HCT116 (cell line): ENCODE data around the gene TBX2. TPM values are rescaled to one million over a fixed set of nuclear protein-coding genes. Genes with fewer than 3 reads are reported as not detected.

Experiments used
- ATAC-seq: fragments of 200-7000 bp; cut with Tn5 transposase; 2 replicates; pipeline ENCODE4 v1.9.1; 2020; ENCODE audit warnings: mild to moderate bottlenecking, moderate library complexity
- BruUV-seq: library from RNA; stranded (reverse); fragments of 400-500 nt; replicated peaks from 2 replicates; lab custom pipeline; 2021; lab: Mats Ljungman, UMichigan
- CTCF ChIA-PET: fragments of 300-600 bp; sonication (Branson Sonifier 250); formaldehyde crosslinking; loops from one replicate; lab custom pipeline; 2021; ENCODE audit warnings: antibody characterized with exemption; lab: Charles Lee
- POLR2A ChIA-PET: fragments of 300-600, 350-600 bp; sonication (Branson Sonifier 250); formaldehyde crosslinking; loops from one replicate; lab custom pipeline; 2021; ENCODE audit warnings: antibody characterized with exemption; lab: Charles Lee
- RAD21 ChIA-PET, 2 experiments: fragments of 300-600 bp; sonication (Branson Sonifier 250); formaldehyde crosslinking; loops; one replicate each; lab custom pipeline; 2023; ENCODE audit warnings: low total read pairs in 2 of 2; ENCODE audit not compliant: uncharacterized antibody in 2 of 2, unreplicated experiment in 2 of 2, low non-redundant PET in 1 of 2; lab: Charles Lee
- DNase-seq: peaks from one replicate; pipeline ENCODE4 v3.0.0-alpha.2; 2010; ENCODE audit warnings: low read depth, low spot score
- H2AFZ ChIP-seq: fragments of 200-600 bp; shearing (Covaris generic), sonication (generic); 2 replicates; pipeline ENCODE4 v1.6.1; 2017; ENCODE audit warnings: low read depth, mixed run types, mixed read lengths, antibody characterized with exemption, low read length; ENCODE audit not compliant: poor library complexity, severe bottlenecking
- H3K27ac ChIP-seq: 2 replicates; pipeline ENCODE4 v1.5.1; 2012; ENCODE audit warnings: low read depth, low read length
- H3K27me3 ChIP-seq: fragments of 200-600 bp; sonication (generic); 2 replicates; pipeline ENCODE4 v1.6.1; 2016; ENCODE audit warnings: mixed run types, low read length, mixed read lengths; ENCODE audit not compliant: insufficient read depth
- H3K36me3 ChIP-seq, 2 experiments: fragments of 200-500 bp in 1 of 2; fragments of 200-600 bp in 1 of 2; sonication (Bioruptor generic) in 1 of 2; sonication (generic) in 1 of 2; 2 replicates each; pipeline versions ENCODE4 v1.5.1 to v1.6.1; 2014 to 2016; ENCODE audit warnings: low read length in 2 of 2, inconsistent platforms in 1 of 2, mixed read lengths in 1 of 2, mixed run types in 1 of 2; ENCODE audit not compliant: insufficient read depth in 2 of 2, control insufficient read depth in 1 of 2
- H3K4me1 ChIP-seq, 2 experiments: fragments of 200-600 bp in 1 of 2; sonication (generic) in 1 of 2; 2 replicates each; pipeline versions ENCODE4 v1.5.1 to v1.6.1; 2012 to 2017; ENCODE audit warnings: low read length in 2 of 2, inconsistent platforms in 1 of 2, mild to moderate bottlenecking in 1 of 2, mixed read lengths in 1 of 2, mixed run types in 1 of 2, moderate library complexity in 1 of 2; ENCODE audit not compliant: insufficient read depth in 2 of 2, control insufficient read depth in 1 of 2
- H3K4me2 ChIP-seq: fragments of 200-600 bp; sonication (generic); 2 replicates; pipeline ENCODE4 v1.6.1; 2017; ENCODE audit warnings: mixed run types, low read length, mixed read lengths
- H3K4me3 ChIP-seq, 2 experiments: fragments of 200-600 bp in 1 of 2; sonication (generic) in 1 of 2; replicated peaks in 1 of 2; 2 replicates each; pipeline ENCODE4 v1.5.1; 2011 to 2016; ENCODE audit warnings: low read length in 2 of 2, control low read depth in 1 of 2, low read depth in 1 of 2, mild to moderate bottlenecking in 1 of 2, mixed read lengths in 1 of 2, mixed run types in 1 of 2
- H3K79me2 ChIP-seq: fragments of 200-600 bp; sonication (generic); 2 replicates; pipeline ENCODE4 v1.6.1; 2017; ENCODE audit warnings: mild to moderate bottlenecking, mixed run types, low read length, moderate library complexity, mixed read lengths; ENCODE audit not compliant: insufficient read depth
- H3K9ac ChIP-seq: fragments of 200-600 bp; sonication (generic); 2 replicates; pipeline ENCODE4 v1.6.1; 2016; ENCODE audit warnings: low read length, mixed read lengths
- H3K9me2 ChIP-seq: fragments of 200-600 bp; sonication (generic), shearing (Covaris generic); 2 replicates; pipeline ENCODE4 v1.6.1; 2017; ENCODE audit warnings: mixed run types, mild to moderate bottlenecking, moderate library complexity; ENCODE audit not compliant: insufficient read depth
- H3K9me3 ChIP-seq, 2 experiments: fragments of 200-500 bp in 1 of 2; fragments of 200-600 bp in 1 of 2; sonication (Bioruptor generic) in 1 of 2; sonication (generic) in 1 of 2; 2 replicates each; pipeline ENCODE4 v1.6.1; 2014 to 2017; ENCODE audit warnings: low read length in 2 of 2, mixed read lengths in 2 of 2, inconsistent platforms in 1 of 2, low read depth in 1 of 2, mild to moderate bottlenecking in 1 of 2, mixed run types in 1 of 2, moderate library complexity in 1 of 2; ENCODE audit not compliant: control insufficient read depth in 1 of 2, insufficient read depth in 1 of 2
- H4K20me1 ChIP-seq: fragments of 200-600 bp; sonication (generic), shearing (Covaris generic); 2 replicates; pipeline ENCODE4 v1.6.1; 2017; ENCODE audit warnings: mixed run types, mild to moderate bottlenecking, moderate library complexity; ENCODE audit not compliant: insufficient read depth
- CBX3 ChIP-seq: IDR thresholded peaks from 2 replicates; pipeline ENCODE4 v1.6.1; 2012; ENCODE audit warnings: low read depth
- CEBPB ChIP-seq: IDR thresholded peaks from 2 replicates; pipeline ENCODE4 v1.6.1; 2012; ENCODE audit warnings: low read depth
- CTCF ChIP-seq, 3 experiments: fragments of 200-600 bp in 1 of 3; sonication (generic) in 1 of 3; IDR thresholded peaks in 2 of 3; conservative IDR thresholded peaks in 1 of 3; 2 replicates each; pipeline ENCODE4 v1.5.1; 2012 to 2017; ENCODE audit warnings: low read depth in 2 of 3, low read length in 2 of 3, antibody characterized with exemption in 1 of 3, borderline replicate concordance in 1 of 3, control low read depth in 1 of 3, mild to moderate bottlenecking in 1 of 3, mixed read lengths in 1 of 3, mixed run types in 1 of 3, moderate library complexity in 1 of 3; ENCODE audit not compliant: insufficient read depth in 1 of 3
- EGR1 ChIP-seq: IDR thresholded peaks from 2 replicates; pipeline ENCODE4 v1.6.1; 2012; ENCODE audit warnings: low read depth
- ELF1 ChIP-seq: IDR thresholded peaks from 2 replicates; pipeline ENCODE4 v1.6.1; 2012; ENCODE audit warnings: low read depth, borderline replicate concordance
- EZH2 ChIP-seq: fragments of 200-600 bp; sonication (generic); IDR thresholded peaks from 2 replicates; pipeline ENCODE4 v1.6.1; 2017; ENCODE audit warnings: antibody characterized with exemption, mixed run types
- EZH2phosphoT487 ChIP-seq: fragments of 200-600 bp; IDR thresholded peaks from 2 replicates; pipeline ENCODE4 v1.6.1; 2018; ENCODE audit warnings: antibody characterized with exemption, borderline replicate concordance
- FOSL1 ChIP-seq: IDR thresholded peaks from 2 replicates; pipeline ENCODE4 v1.6.1; 2012; ENCODE audit warnings: low read depth
- JUND ChIP-seq: IDR thresholded peaks from 2 replicates; pipeline ENCODE4 v1.6.1; 2012
- MAX ChIP-seq: IDR thresholded peaks from 2 replicates; pipeline ENCODE4 v1.6.1; 2012
- POLR2A ChIP-seq: IDR thresholded peaks from 2 replicates; pipeline ENCODE4 v1.7.0; 2011; ENCODE audit warnings: borderline replicate concordance; ENCODE audit not compliant: insufficient read depth, insufficient read length; ENCODE audit errors: extremely low read depth
- POLR2AphosphoS5 ChIP-seq: IDR thresholded peaks from 2 replicates; pipeline ENCODE4 v1.6.1; 2011; ENCODE audit warnings: mild to moderate bottlenecking, low read depth, low read length, moderate library complexity
- RAD21 ChIP-seq: IDR thresholded peaks from 2 replicates; pipeline ENCODE4 v1.6.1; 2012; ENCODE audit warnings: low read depth, mild to moderate bottlenecking
- REST ChIP-seq: IDR thresholded peaks from 2 replicates; pipeline ENCODE4 v1.6.1; 2012; ENCODE audit warnings: low read depth
- SIN3A ChIP-seq: IDR thresholded peaks from 2 replicates; pipeline ENCODE4 v1.6.1; 2012; ENCODE audit warnings: low read depth
- SP1 ChIP-seq: IDR thresholded peaks from 2 replicates; pipeline ENCODE4 v1.6.1; 2012; ENCODE audit warnings: low read depth
- TCF7L2 ChIP-seq: IDR thresholded peaks from 2 replicates; pipeline ENCODE4 v1.7.0; 2011; ENCODE audit warnings: borderline replicate concordance, inconsistent platforms; ENCODE audit not compliant: insufficient read depth, insufficient read length; ENCODE audit errors: extremely low read depth
- YY1 ChIP-seq: IDR thresholded peaks from 2 replicates; pipeline ENCODE4 v1.6.1; 2011; ENCODE audit warnings: low read length, low read depth, moderate library complexity, mild to moderate bottlenecking; ENCODE audit not compliant: insufficient replicate concordance; ENCODE audit errors: extremely low read depth
- ZBTB33 ChIP-seq: IDR thresholded peaks from 2 replicates; pipeline ENCODE4 v1.6.1; 2011; ENCODE audit warnings: mild to moderate bottlenecking, low read length, moderate library complexity; ENCODE audit not compliant: insufficient replicate concordance; ENCODE audit errors: extremely low read depth
- ZNF274 ChIP-seq: fragments of 200-500 bp; sonication (Bioruptor generic); IDR thresholded peaks from 2 replicates; pipeline ENCODE4 v1.6.1; 2014; ENCODE audit warnings: mild to moderate bottlenecking, low read depth, low read length, inconsistent platforms
- intact Hi-C: fragments of 100-400 bp; cut with micrococcal nuclease; formaldehyde crosslinking; loops from 2 replicates; pipeline ENCODE4 v1.10.0; 2022
- total RNA-seq: library from RNA; stranded (reverse); gene quantifications from one replicate; pipeline ENCODE4 v1.2.1, GENCODE V29; 2021; ENCODE audit not compliant: unreplicated experiment

Gene TBX2
- total RNA-seq, 1 experiment from 2014 or later: 0.71 TPM

GRCh38 chr17:61352781-61353491 lies 46.7 kb upstream of the TBX2 start:
- Histone ChIP-seq H4K20me1 (no peaks in the 10 kb centered on the region), H3K9me3 (no peaks in the 10 kb centered on the region), H3K4me2 (no peak overlapping the region), H3K27ac (no peak overlapping the region), H3K9ac (no peak overlapping the region), H3K79me2 (no peaks in the 10 kb centered on the region), H2AFZ (no peak overlapping the region), H3K9me2 (no peaks in the 10 kb centered on the region), H3K4me1 (peaks cover 6 to 9% of the 10 kb centered on the region in 2 experiments), H3K27me3 (no peaks in the 10 kb centered on the region), H3K36me3 (no peaks in the 10 kb centered on the region), H3K4me3 (no peak overlapping the region)
- ChIA-PET POLR2A (no interaction called here), RAD21 (no interaction called here), CTCF (no interaction called here)
- BruUV-seq: no TSS peak
- no peak for TF ChIP-seq JUND
- no peak for TF ChIP-seq CBX3
- no peak for TF ChIP-seq EZH2phosphoT487
- TF ChIP-seq RAD21: no peak
- TF ChIP-seq YY1: no peak
- no peak for TF ChIP-seq POLR2A
- TF ChIP-seq ZNF274: no peak
- no peak for TF ChIP-seq EZH2
- TF ChIP-seq FOSL1: no peak
- TF ChIP-seq CTCF (IDR thresholded peaks at IDR 0.05 in 2 of 3, conservative IDR thresholded peaks at IDR 0.05 in 1 of 3; ENCODE audit: borderline replicate concordance in 1 of 3, insufficient read depth in 1 of 3, low read depth in 2 of 3, low read length in 2 of 3): no peak
- TF ChIP-seq SIN3A: no peak
- TF ChIP-seq EGR1: no peak
- TF ChIP-seq SP1: no peak
- no peak for TF ChIP-seq MAX
- TF ChIP-seq ZBTB33: no peak
- no peak for TF ChIP-seq TCF7L2
- TF ChIP-seq POLR2AphosphoS5: no peak
- no peak for TF ChIP-seq ELF1
- TF ChIP-seq REST: no peak
- no peak for TF ChIP-seq CEBPB
- DNase-seq: no peak
- no peak for ATAC-seq
- intact Hi-C loops: no loop called here
